ENCODE measurements around the gene PARVB. TPM values are rescaled to one million over a fixed set of nuclear protein-coding genes. Genes with fewer than 3 reads are reported as not detected.

The PARVB gene
- total and polyA plus RNA-seq, 9 donors, result 12.3 to 62.9 (median 39.1) TPM

DNA sequence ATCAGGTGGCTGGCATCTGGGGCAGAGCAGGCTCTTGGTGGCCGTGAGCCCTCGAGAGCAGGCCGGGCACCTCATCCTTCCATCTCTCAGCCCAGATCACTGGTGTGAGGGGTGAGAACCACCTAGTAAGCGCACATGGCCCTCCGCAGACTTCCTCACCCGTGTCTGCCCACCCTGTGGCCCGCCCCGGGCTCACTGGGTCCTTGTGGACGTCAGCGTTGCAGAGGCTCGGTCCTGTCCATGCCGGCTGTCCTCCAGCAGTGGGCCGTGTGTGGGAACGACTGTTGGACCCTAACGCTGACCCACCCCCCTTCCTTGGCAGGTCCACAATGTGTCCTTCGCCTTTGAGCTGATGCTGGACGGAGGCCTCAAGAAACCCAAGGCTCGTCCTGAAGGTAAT, 139.4 kb downstream of the PARVB start:
- no peak for DNase-seq
- no peaks in the 10 kb centered on the region for H3K4me1 ChIP-seq (ENCODE audit: insufficient read depth)
- WGBS, 3 donors, result 90 to 92% (median 90%) methylated on average over 15 to 18 of the region's 18 CpGs
- no peaks in the 10 kb centered on the region for H3K27me3 ChIP-seq
- TF ChIP-seq, protein P1, sequence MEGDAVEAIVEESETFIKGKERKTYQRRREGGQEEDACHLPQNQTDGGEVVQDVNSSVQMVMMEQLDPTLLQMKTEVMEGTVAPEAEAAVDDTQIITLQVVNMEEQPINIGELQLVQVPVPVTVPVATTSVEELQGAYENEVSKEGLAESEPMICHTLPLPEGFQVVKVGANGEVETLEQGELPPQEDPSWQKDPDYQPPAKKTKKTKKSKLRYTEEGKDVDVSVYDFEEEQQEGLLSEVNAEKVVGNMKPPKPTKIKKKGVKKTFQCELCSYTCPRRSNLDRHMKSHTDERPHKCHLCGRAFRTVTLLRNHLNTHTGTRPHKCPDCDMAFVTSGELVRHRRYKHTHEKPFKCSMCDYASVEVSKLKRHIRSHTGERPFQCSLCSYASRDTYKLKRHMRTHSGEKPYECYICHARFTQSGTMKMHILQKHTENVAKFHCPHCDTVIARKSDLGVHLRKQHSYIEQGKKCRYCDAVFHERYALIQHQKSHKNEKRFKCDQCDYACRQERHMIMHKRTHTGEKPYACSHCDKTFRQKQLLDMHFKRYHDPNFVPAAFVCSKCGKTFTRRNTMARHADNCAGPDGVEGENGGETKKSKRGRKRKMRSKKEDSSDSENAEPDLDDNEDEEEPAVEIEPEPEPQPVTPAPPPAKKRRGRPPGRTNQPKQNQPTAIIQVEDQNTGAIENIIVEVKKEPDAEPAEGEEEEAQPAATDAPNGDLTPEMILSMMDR (IDR thresholded peaks at IDR 0.05), result no peak
- TF ChIP-seq POLR2A (IDR thresholded peaks at IDR 0.05) (no peak), EP300 (IDR thresholded peaks at IDR 0.05) (no peak)
- no peaks in the 10 kb centered on the region for H3K36me3 ChIP-seq
- H3K4me3 ChIP-seq, result no peak overlapping the region
- intact Hi-C loops (cut with DNase I), result no loop called here
- H3K27ac ChIP-seq, result no peak overlapping the region
- no peaks in the 10 kb centered on the region for H3K9me3 ChIP-seq

DNA sequence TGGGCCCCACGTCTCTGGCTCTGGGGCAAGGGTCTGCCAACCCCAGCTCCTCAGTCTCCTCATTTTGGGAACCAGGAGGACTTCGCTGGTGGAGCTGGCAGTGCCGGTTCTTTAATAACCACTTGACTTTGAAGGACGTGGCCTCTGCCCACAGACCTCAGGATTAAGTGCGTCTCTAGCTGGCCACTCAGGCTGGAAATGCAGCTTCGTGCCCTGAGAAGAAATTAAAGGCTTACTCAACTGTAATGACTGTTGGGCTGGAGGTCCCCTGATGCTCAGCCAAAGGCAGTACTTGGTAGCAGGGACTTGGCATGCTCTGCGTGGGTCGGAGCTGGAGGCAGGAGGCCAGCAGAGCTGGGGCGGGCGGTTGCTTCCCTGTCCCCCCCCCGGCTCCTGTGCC, 139.9 kb downstream of the PARVB start:
- no peak for DNase-seq
- H3K27me3 ChIP-seq, result no peaks in the 10 kb centered on the region
- H3K4me1 ChIP-seq (ENCODE audit: insufficient read depth), result no peaks in the 10 kb centered on the region
- no peaks in the 10 kb centered on the region for H3K9me3 ChIP-seq
- H3K27ac ChIP-seq, result no peak overlapping the region
- no peak overlapping the region for H3K4me3 ChIP-seq
- TF ChIP-seq POLR2A (IDR thresholded peaks at IDR 0.05) (no peak), EP300 (IDR thresholded peaks at IDR 0.05) (no peak)
- TF ChIP-seq, protein P1 (IDR thresholded peaks at IDR 0.05), result no peak
- WGBS, 3 donors, result 83 to 92% (median 92%) methylated on average over 11 of the region's 11 CpGs
- H3K36me3 ChIP-seq, result no peaks in the 10 kb centered on the region
- intact Hi-C loops (cut with DNase I), result no loop called here

DNA sequence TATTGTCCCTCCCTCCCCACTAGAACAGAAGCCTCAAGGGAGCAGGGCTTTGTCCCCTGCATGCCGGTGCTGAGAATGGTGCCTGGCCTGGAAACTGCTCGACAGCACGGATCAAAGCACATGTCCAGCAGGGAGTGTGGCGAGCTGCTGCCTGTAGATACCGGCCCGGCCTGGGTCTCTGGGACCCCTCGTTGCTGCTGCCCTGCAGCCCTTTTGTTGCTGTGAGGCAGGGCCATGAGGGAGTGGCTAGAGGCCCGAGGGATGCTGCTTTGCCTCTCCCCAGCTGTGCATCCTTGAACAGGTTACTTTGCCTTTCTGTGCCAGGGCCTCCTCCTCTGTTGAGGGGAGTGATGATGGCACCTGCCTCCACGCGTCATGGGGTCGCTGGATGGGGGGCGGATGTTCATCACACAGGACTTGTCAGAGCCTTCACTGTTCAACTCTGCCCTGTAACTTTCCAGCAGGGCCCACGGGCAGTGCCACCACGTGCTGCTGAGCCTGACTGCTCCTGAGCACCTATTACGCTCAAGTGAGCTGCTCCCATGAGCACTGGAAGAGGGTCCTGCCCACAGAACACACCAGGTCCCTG, 141.3 kb downstream of the PARVB start:
- DNase-seq, result no peak
- TF ChIP-seq EP300 (IDR thresholded peaks at IDR 0.05) (no peak), POLR2A (IDR thresholded peaks at IDR 0.05) (no peak)
- TF ChIP-seq, protein P1 (IDR thresholded peaks at IDR 0.05), result no peak
- intact Hi-C loops (cut with DNase I), result no loop called here
- Histone ChIP-seq H3K9me3 (no peaks in the 10 kb centered on the region), H3K4me3 (no peak overlapping the region), H3K27me3 (no peaks in the 10 kb centered on the region), H3K4me1 (ENCODE audit: insufficient read depth) (no peaks in the 10 kb centered on the region), H3K27ac (no peak overlapping the region), H3K36me3 (no peaks in the 10 kb centered on the region)
- 92% methylated on average over 15 of the region's 15 CpGs for whole genome bisulfite sequencing, 3 donors

DNA sequence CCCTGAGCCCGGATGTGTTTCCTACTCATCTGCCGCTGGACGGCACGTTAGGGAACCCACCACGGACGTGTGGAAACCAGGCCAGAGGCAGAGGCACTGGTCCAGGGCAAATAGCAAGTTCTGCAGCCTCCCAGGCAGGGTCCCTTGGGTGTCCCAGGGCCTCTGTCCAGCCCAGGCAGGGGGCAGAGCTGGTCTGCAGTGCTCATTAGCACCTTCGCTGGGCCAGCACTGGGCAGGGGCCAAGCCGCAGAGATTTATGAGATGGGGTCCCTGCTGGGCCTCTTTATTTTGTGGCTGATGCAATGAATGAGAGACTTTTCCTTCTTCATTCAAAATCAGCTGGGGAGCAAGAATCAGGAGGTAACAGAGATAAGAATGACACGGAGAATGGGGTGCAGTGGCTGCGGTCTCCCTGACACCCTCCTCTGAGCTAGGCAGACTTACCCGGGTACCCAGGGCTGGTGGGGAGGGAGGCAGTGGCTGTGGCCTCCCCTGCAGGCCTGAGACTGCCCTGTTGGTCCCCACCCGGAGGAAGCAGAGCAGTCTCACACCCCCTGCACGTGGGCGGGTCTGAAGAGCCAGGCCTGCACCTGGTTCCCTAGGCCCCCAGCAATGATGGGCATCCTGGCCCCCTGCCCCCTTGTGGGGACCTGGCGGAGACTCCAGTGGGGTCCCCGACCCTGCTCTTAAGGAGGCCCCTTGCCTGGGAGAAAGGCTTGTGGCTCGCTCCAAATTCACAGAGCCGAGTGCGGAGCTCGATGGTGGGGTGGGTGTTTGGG, 142.6 kb downstream of the PARVB start:
- intact Hi-C loops (cut with DNase I), result no loop called here
- WGBS, 3 donors, result 88 to 93% (median 88%) methylated on average over 20 of the region's 20 CpGs
- no peak for DNase-seq

More for the DNA sequence above, 142.6 kb downstream of the PARVB start:
- no peak overlapping the region for H3K4me3 ChIP-seq
- no peaks in the 10 kb centered on the region for H3K36me3 ChIP-seq
- TF ChIP-seq, protein P1 (IDR thresholded peaks at IDR 0.05), result no peak
- TF ChIP-seq POLR2A (IDR thresholded peaks at IDR 0.05) (no peak), EP300 (IDR thresholded peaks at IDR 0.05) (no peak)
- no peaks in the 10 kb centered on the region for H3K9me3 ChIP-seq
- no peaks in the 10 kb centered on the region for H3K27me3 ChIP-seq
- H3K4me1 ChIP-seq (ENCODE audit: insufficient read depth), result no peaks in the 10 kb centered on the region
- no peak overlapping the region for H3K27ac ChIP-seq
